Measurements from ENCODE around the gene INAVA. TPM values are rescaled to one million over a fixed set of nuclear protein-coding genes. Genes with fewer than 3 reads are reported as not detected.
"Not testable (repeated sequence)": the region's sequence is repeated elsewhere in the genome, so short reads cannot be mapped to it uniquely, and the experiment has no call there.

Gene INAVA
- polyA plus RNA-seq, 4 donors = 31.7 to 43.1 (median 37.2) TPM

DNA sequence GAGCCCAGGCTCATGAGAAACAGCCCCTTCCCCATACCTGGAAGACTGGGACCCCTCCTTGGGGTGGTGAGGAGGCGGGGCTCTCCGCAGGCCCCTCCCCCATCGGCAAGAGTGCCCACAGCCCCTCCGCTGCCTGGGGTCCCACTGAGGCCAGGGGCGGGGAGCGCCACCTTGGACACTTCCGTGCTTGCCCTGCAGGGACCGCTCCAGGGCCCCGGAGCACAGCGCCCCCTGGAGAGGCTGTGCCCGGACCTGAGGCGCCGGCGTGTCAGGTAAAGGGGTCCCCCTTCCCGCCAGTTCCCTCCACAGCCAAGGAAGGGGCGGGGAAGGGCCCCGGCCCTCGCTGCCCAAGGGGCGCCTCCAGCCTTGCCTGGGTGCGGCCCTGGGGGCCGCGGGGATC is 21.5 kb downstream of the INAVA start:
- DNase-seq (ENCODE audit: low read depth in 4 of 4, low spot score in 2 of 4) = no peak

DNA sequence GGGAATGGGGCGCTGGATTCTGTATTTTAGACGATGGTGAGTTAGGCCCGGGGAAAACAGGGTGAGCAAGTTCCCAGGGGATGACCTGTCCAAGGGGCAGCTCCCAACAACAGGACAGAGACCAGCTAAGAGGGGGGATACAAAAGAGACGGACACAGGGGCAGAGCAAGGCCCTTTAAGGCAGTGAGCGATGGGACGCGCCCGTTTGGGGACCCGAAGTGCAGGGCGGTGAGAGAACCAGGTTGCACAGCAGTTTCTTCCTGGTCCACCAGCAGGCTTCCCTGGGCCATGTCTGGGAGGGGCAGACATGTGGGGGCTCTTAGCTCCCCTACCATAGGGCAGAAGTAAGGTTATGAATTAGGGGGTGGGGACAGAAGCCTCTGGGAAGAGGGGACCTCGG is 22.0 kb downstream of the INAVA start:
- no peak for DNase-seq (ENCODE audit: low read depth in 4 of 4, low spot score in 2 of 4)

DNA sequence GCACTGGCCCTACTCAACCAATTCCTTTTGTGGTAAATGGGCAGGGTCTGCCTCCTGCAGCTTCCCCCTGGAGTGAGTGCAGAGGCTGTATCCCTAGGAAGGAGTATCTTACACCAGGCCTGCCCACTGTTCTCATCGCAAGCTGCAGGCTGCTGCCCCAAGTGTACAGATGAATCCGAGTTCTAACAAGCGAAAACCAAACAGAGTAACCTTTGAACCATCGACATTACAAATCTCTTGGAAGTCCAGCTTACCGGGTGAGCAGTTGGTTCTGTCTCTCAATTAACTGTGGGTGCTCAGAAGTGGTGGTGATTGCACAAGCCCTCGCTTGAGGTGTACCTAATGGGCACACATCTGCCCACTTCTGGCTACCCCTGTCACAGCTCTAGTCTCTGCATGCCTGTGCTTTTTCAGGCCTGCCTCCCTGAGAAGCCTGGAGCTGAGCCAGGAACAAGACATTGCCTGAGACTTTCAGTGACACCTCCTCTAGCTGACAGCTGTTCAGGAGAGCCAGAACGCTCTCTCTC is 22.7 kb downstream of the INAVA start:
- DNase-seq (ENCODE audit: low read depth in 4 of 4, low spot score in 2 of 4) = no peak

DNA sequence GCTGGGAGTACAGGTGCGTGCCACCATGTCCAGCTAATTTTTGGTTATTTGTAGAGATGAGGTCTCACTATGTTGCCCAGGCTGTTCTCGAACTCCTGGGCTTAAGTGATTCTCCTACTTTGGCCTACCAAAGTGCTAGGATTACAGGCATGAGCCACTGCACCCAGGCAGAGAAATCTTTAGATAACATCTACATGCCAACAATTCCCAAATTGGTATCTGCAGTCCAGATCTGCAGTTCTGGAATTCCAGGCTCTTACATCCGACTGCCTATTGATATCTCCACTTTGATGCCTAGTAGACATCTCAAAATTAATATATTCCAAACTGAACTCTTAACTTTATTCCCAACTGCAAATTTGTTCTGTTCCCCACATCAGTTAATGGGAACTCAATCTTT is 23.3 kb downstream of the INAVA start:
- no peak for DNase-seq (ENCODE audit: low read depth in 4 of 4, low spot score in 2 of 4)

DNA sequence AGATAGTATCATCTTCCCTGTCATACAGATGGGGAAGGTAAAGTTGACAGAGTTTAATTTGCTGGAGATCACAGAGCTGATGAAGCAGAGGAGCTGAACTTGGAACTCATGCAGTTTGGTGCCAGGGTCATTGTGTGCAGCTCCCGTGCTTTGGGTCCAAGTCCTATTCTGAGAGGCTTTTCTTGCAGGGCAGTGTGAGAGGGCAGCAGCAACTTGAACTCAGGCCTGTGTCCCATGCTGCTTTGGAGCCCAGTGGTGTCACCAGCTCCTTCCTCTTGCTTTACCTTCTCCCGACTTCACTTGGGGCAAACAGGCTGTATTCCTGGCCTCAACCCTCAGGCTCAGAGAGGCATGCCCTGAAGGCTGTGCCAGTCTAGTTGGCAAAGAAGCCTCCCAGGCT is 24.7 kb downstream of the INAVA start:
- DNase-seq (ENCODE audit: low read depth in 4 of 4, low spot score in 2 of 4) = no peak

DNA sequence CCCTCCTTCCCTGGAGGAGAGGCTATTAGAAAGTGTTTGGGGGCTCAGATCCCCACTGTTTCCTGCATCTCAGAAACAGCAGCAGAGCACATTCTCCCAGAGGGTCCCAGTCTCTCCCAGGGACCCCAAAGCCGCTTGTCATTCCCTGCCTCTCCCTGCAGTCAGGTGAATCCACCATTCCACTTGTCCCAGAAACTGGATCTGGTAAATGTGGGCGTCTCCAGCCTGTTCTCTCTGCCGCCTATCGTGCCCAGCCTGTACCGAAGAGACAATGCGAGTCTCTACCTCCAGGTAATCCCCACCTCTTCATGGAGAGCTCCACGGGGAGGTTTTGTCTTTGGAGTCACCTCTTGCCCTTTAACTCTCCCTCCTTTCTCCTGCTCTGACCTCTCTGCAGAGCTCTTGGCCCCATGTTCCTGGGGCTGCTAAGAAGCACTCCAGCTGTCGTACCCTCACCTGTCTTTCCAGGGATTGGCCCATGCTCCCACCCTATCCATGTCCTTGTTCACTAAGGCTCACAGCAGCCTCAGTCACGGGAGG is 26.9 kb downstream of the INAVA start:
- DNase-seq (ENCODE audit: low read depth in 4 of 4, low spot score in 2 of 4) = no peak

DNA sequence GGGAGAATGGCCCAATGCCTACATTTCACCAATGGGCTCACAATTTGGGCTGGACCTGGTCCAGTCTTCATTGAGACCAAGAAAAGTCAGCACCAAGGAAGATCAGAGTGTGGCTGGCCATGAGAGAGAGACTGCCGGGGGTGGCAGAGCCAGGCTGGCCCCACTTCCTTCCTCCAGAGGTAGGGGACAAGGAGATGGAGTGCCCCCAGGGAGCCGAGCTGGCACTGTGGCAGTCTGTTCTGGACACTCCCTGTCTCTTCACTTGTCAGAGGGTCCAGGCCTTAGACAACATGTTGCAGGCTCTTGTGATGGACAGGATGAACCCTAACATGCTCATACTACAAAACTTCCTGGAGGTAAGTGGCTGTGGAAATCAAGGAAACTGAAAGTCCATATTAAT is 27.7 kb downstream of the INAVA start:
- no peak for DNase-seq (ENCODE audit: low read depth in 4 of 4, low spot score in 2 of 4)

DNA sequence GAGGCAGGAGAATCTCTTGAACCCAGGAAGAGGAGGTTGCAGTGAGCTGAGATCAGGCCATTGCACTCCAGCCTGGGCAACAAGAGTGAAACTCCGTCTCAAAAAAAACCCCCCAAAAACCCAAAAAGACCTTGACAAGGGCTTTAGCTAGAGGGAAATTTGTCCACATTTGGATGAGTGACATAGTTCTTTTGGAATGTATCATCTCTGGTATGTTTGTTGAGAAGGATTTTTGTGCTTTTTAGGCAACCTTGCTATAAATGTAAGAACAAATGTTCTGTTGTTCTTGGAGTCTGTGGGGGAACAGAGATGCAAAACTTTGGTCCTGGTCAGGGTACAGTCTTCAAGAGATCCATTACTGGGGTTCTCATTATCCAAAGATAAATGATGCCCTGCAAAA is 28.9 kb downstream of the INAVA start:
- DNase-seq (ENCODE audit: low read depth in 4 of 4, low spot score in 2 of 4) = no peak

DNA sequence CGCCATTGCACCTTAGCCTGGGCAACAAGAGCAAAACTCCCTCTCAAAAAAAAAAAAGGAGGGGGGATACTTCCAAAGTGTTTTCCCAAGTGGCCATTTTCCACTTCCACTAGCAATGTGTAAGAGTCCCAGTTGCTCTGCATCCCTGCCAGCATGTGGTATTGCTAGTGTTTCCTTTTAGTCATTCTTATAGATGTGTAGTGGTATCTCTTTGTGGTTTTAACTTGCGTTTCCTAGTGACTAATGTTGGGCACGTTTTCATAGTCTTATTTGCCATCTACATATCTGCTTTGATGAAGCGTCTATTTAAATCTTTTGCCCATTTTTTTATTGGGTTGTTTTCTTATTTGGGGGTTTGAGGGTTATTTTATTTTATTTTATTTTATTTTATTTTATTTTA is 31.1 kb downstream of the INAVA start:
- no peak for DNase-seq (ENCODE audit: low read depth in 4 of 4, low spot score in 2 of 4)

DNA sequence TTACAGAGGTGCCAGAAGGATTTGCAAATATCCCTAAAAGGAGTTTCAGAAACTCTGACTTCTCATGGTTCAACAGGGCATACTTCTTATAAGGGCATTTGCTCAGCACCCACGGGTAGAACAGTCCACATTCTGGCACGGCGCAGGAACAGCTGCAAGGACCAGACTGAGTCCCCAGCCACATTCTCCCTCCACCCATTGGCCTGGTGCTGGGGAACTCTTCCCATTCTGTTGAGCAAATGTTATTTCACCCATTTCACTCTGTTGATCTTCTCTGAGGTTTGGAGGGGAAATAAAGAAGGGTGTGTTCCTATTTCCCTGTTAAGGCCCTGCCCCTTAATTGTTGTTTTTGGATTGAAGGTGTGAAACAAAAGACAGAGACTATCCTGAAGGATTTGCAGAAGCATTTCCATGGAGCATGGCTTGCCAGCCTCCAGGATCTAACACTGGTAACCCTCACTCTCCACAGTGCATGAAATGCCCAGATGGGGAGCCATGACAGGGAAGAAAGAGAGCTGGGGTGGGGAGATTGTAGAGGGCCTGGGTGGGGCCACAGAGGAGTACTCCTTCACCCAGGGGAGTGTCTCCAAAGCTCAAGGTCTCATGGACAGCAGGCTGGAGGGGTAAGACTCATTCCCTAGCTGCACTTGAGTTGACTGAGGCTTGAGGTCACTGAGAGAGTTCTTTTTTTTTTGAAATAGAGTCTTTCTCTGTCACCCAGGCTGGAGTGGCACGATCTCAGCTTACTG is 35.0 kb downstream of the INAVA start:
- no peak for DNase-seq (ENCODE audit: low read depth in 4 of 4, low spot score in 2 of 4)

DNA sequence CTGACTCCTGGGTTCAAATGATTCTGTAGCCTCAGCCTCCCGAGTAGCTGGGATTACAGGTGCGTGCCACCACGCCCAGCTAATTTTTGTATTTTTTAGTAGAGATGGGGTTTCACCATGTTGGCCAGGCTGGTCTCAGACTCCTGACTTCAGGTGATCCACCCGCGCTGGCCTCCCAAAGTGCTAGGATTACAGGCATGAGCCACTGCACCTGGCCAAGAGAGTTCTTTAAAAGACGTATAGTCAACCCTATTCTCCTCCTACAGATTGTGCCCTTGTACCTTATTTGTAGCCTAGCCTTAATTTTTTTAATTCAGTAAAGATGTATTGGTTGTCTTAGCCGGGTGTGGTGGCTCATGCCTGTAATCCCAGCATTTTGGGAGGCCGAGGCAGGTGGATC is 35.6 kb downstream of the INAVA start:
- not testable (repeated sequence) for DNase-seq (ENCODE audit: low read depth in 4 of 4, low spot score in 2 of 4)

DNA sequence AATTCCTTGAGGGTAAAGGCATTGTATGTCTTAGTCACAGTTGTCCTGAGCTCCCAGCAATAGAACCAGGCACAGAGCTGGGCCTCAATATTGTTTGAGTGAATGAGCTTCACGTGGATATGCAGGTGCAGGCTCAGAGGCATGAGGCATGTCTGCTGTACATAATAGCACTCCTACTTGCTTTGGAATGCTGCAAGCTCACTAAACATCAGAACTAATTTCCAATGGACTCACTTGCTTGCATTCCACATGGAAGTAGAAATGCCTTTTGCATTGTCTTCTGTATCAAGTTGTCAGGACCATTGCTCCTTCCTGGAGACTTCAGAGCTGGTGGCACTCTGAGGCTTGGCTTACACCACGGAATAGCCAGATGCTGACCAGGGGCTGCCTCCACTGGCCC is 37.1 kb downstream of the INAVA start:
- no peak for DNase-seq (ENCODE audit: low read depth in 4 of 4, low spot score in 2 of 4)

DNA sequence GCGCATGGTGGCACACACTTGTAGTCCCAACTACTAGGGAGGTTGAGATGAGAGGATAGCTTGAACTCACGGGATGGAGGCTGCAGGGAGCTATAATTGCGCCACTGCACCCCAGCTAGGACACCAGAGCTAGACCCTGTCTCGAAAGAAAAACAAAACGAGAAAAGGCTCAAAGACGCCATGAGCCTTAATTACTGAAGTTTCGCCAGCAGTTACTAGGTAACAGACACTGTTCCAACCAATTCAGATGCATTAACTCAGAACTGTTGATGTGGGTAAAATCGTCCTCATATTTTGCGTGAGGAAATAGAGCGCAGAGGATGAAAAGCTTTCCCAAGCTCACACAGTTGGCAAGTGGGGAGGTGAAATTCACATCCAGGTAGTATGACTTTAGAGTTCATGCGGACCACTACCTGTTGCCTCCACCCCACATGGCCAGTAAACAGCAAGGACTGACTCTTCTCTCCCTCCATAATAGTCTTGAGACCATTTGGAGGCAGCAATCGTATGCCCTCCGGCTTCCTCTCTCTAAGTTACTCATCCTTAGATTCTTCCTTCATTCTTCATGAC is 40.1 kb downstream of the INAVA start:
- no peak for DNase-seq (ENCODE audit: low read depth in 4 of 4, low spot score in 2 of 4)

DNA sequence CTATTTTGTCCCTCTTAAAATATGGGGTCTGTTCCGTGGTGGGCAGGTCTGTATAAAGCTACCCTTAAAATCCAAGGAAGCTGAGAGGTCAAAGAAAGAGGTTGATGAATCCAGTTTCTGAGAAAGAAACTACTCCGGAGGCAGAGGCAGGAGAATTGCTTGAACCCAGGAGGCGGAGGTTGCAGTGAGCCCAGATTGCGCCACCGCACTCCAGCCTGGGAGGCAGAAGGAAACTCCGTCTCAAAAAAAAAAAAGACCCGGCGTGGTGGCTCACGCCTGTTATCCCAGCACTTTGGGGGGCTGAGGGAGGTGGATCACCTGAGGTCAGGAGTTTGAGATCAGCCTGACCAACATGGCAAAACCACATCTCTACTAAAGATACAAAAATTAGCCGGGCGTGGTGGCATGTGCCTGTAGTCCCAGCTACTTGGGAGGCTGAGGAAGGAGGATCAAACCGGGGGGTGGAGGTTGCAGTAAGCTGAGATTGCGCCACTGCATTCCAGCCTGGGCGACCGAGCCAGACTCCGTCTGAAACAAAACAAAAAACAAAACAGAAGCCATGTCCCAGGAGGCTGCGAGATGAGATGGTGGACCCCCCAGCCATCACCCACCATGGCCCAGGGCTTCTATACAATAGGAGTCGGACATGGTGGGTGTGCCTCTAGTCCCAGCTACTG is 40.7 kb downstream of the INAVA start:
- not testable (repeated sequence) for DNase-seq (ENCODE audit: low read depth in 4 of 4, low spot score in 2 of 4)

DNA sequence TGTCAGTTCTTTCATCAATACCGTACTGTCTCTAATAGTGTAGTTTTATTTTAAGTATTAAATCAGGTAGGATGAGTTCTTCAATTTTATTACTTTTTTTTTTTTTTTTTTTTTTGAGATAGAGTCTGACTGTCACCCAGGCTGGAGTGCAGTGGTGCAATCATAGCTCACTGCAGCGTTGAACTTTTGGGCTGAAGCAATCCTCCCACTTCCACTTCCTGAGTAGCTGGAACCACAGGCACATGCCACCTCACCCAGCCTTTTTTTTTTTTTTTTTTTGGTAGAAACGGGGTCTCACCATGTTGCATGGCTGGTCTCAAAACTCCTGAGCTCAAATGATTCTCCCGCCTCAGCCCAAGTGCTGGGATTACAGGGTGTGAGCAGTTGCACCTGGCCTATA is 44.3 kb downstream of the INAVA start:
- DNase-seq (ENCODE audit: low read depth in 4 of 4, low spot score in 2 of 4) = no peak

DNA sequence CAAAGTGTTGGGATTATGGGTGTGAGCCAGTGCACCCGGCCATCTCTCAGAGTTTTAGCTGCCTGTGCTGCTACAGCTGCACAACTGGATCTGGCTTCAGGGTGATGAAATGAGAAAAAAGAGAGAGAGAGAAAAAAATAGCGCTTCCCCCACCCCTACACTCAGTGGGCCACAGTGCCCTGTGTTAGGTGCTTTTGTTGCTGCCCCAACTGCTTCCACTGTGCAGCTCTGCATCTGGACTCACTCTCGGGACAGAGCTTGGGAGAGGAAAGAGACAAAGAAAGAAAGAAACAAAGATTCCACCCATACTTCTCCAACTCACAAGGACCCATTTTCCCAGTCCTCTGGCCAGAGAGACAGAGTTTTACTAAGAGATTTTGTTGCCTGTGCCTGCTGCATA is 50.4 kb downstream of the INAVA start:
- no peak for DNase-seq (ENCODE audit: low read depth in 4 of 4, low spot score in 2 of 4)

DNA sequence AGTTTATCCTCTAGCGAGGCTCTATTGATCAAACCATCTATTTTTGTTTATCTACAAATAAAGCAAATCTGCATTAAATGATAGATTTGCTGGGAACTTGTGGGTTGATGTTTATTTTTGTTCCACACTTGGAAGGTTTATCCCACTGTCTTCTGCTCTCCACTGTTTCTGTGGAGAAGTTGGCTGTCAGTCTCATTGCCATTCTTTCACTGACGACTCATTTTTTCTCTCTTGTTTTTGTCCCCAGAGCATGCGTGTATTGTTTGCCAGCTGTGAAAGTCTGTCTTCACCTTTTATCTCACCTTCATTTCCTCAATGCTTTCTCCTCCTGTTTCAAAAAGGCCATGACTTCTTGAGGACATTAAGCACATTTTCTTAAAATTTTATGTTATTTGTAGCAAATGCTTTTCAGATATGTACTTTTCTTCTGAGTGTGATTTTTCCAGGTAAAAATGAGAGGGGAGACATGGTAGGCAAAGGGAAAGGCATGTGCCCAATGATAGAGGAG is 52.4 kb downstream of the INAVA start:
- DNase-seq (ENCODE audit: low read depth in 4 of 4, low spot score in 2 of 4) = no peak

DNA sequence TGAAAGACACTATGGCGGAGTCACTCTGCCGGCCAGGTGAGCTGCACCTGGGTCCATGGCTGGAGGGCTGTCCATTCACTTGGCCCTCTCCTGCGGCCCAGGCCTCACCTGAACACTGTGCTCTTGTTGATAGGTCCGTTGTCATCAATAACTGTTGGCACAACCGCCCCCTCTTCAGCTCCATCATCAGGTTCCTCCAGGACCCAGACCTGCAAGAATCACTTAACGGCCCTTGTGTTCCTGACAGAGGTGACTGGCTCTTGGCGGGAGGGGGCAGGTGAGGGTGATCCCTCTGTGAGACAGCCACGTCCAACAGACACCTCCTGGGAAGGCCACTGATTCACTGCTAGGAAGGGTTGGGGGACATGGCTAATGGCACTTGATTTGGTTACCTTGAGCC is 54.9 kb downstream of the INAVA start:
- DNase-seq (ENCODE audit: low read depth in 4 of 4, low spot score in 2 of 4) = no peak

DNA sequence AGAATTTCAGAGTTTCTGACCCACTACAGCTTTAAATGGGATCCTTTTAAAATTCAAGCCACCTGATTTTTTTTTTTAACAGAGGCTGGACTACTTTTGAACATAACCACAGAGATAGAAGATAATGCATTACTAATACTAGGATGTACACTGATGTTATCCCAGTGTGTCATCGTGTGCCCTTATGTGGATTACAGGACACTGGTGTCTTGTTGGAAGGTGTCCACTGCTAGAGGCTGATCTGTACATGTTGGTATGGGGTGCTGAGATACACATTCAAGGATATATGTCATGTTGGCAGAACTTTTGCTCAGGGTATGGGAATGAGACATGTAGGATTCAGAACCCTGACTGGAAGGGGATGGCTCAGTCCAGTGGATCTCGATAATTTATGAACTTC is 56.3 kb downstream of the INAVA start:
- no peak for DNase-seq (ENCODE audit: low read depth in 4 of 4, low spot score in 2 of 4)

DNA sequence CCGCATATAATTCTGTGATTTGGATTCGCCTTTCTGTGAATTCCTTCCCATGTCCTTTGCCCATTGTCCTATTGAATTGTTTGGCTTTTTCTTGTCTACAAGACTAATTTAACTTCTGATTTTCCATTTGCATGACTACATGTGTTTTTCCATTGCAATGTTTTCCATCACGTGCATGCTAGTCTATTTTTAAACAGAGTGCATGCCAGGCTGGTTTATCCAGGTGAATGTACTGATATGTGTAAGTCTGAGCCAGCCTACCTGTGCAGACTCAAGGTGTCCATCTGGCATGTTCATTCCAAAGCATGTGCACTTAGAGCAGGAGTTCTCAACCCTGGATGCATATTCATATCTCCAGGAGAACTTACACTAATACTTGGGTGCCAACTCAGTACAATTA is 59.7 kb downstream of the INAVA start:
- DNase-seq (ENCODE audit: low read depth in 4 of 4, low spot score in 2 of 4) = no peak

DNA sequence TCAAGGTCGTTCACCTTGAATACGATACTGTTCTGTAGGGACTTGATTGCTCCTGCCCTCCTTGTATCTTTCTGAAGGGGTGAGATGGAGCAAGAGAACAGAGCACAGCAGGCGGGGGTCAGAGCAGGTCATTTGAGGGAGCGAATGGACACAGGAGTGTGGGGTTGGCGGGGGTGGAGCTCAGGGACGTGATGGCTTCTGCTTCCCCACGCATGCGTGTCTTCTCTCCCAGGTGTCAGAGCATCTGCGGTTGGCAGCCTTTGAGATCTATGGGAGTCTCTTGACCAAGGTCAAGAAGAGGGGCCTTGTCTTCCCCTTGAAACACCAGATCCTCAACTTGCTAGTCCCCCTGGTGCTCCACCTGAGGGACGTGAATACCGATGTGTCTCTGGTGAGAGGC is 63.9 kb downstream of the INAVA start:
- DNase-seq (ENCODE audit: low read depth in 4 of 4, low spot score in 2 of 4) = no peak

Data from left renal cortex interstitium (tissue), 4 donors.